Stimulated activated naive CD8-positive, alpha-beta T cell treated with anti-CD3 and anti-CD28 coated beads, Interleukin-15, Interleukin-2, amounts not matched to agents 100 U/mL and 50 U/mL, for 24 hours (primary cell): ENCODE measurements around the gene HSFX4.
"Not testable (repeated sequence)": the region's sequence is repeated elsewhere in the genome, so short reads cannot be mapped to it uniquely, and the experiment has no call there.

Source experiments
- ATAC-seq: fragments of 150-1000 bp; cut with Tn5 transposase; one replicate; pipeline ENCODE4 v1.10.0; 2021
- DNase-seq: peaks from one replicate; pipeline ENCODE4 v3.0.0; 2021

Gene HSFX4

DNA sequence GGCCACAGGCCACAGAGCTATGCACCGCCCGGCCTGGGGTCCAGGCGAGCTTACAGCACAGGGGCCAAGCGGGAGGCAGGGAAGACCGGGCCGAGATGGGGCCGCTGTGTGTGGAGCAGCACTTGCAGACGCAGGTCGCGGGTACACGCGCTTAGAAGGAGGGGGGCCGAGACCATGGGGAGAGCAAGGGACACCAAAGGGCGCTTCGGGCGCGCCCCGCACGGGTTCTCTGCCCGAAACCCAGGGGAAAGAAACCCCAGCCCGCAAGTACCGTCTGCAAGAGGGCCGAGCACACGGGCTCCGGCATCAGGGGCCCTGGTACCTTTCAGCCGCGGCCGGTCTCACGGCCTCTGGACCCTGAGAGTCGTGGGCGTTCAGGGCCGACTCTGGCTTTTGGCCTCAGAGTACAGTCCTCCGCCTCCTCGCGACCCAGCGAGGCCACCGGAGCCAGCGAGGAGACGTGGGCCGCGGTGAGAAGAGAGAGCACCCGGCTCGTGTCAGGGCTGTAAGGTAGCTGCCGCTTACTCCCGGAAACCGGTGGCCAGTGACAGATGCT, 8.6 kb downstream of the HSFX4 start:
- ATAC-seq (no peak), DNase-seq (no peak)

DNA sequence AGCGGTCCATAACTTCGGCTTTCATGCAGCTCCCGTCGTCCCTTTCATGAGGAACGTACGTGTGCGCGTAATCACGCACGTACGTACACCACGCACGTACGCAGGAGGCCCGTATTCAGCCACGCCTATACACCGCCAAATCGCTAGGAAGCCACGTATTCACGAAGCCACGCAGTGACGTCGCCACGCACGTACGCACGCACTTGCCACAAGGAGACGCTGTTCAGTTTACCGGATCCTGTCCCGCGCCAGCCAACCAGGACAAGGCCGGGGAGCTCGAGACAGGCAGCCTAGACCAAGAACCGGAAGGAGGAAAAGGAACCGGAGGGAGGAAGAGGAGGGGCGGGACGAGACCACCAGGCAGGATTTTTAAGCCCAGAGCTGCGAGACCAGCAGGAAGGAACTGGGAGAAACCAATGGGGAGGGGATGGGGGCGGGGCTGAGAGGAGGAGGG, 9.1 kb downstream of the HSFX4 start, which contains the start of gene EOLA2:
Gene EOLA2, minus strand, starts transcription at position 65 of the 454 bp plus-strand sequence. CDS start 4,617 bp downstream, outside the sequence.
- DNase-seq (peak; percentile 86), ATAC-seq (peak; percentile 75)

DNA sequence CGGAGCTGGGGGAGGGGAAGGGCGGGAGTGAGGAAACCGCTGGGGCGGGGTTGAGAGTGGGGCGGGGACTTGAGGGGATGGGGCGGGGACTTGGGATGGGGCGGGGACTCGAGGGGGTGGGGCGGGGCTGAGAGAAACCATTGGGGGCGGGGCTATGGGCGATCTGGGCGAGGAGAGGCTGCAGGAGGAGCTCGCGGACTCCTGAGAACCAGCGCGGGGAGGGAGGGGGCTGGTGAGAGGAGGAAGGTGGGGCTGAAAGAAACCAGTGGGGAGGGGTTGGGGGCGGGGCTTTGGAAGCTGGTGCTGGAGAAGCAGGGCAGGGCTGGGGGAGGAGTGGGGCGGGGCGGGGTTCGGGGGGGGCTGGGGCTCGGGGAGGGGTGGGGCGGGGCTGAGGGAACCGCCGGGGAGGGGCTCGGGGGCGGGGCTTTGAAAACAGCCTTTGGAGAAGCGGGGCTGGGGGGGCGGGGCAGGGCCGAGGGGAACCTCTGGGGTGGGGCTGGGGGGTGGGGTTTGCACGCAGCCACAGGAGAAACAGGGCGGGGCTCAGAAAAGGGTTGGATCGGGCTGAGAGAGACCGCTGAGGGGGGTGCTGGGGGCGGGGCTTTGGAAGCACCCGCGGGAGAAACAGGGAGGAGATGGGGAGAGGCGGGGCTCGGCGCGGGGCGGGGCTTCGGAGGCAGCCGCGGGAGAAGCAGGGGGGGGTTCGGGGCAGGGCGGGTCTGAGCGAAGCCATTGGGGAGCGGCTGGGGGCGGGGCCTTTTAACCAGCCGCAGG, 9.7 kb downstream of the HSFX4 start:
- peak; percentile 12 for ATAC-seq

DNA sequence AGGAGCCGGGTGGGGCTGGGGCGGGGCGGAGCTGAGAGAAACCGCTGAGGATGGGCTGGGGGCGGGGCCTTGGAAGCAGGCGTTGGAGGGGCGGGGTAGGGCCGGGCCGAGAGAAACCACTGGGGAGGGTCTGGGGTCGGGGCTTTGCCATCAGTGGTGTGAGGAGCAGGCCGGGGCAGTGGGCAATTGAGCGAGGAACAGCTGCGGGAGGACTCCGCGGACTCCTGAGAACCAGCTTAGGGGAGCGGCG, 10.2 kb downstream of the HSFX4 start:
- ATAC-seq (peak; percentile 15), DNase-seq (no peak)

More for the DNA sequence above, 9.7 kb downstream of the HSFX4 start:
- peak; percentile 90 for DNase-seq

DNA sequence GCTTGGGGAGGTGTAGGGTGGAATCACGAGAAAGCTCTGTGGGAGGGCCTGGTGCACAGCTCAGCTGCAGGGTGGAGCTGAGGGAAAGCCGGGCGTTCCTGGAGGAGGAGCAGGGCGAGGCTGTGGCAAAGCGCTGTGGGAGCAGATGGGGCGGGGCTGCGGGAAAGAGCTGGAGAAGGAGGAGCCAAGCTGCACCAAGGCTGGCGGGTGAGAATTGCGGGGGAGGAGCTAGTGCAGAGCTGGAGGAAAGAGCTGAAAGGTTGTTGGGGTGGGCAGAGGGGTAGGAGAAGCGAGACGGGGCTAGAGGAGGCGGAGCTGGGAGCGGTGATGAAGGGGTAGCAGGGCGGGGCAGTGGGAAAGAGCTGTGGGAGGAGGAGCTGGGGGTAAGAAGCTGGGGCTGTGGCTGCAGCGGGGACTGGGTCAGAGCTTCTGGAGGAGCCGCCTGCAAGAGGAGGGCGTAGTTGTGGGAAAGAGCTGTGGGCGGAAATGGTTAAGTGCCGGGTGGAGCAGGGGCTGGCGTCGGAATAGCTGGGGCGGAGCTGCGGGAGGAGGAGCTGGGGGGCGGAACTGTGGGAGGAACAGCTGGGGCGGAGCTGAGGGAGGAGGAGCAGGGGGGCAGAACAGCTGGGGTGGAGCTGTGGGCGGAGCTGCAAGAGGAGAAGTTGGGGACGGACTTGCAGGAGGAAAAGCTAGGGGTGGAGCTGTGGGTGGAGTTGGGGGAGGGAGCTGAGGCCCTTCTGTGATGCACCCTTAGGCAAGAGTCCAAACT, 10.7 kb downstream of the HSFX4 start:
- peak; percentile 88 for DNase-seq
- peak; percentile 51 for ATAC-seq

DNA sequence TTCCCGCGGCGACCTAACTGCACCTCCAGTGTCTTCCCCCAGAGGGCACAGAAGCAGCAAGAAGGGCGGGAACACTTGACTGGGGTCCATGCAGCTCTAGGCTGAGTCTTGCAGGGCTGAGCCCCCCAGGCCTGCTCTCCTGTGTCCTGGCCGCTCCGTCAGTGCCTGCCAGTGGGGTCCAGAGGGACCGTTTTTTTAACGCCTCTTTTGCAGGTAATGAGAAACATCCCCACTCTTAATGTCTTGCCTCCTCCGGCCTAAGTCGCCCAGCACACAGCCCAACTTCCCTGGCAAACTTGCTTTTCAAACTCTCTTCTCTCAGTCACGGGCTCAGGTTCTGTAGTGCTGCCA, 11.3 kb downstream of the HSFX4 start:
- DNase-seq, ATAC-seq: not testable (repeated sequence)

DNA sequence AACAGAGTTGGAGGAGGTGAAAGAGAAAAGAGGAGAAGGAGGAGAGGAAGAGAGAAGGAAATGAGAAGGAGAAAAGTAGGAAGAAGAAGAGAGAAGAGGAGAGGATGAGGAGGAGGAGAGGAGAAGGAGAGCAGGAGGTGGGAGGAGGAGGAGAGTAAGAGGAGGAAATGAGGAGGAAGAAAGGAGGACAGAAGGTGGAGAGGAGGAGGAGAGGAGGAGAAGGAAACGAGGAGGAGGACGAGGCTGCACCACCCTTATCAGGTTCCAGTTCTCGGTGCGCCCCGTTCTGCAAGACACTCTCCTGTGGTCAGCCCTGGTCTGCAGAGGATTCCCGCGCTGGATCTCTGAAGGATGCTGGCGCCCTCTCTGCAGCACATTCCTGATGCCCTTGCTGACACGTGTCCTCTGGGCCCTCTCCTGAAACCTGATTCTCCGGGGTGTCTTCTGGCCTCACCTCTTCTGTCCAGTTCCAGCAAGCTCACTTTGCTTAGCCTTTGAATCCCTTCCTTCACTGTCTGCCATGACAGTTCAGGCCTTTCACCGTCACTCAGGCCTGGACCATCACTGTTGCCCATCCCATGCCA, 15.8 kb downstream of the HSFX4 start:
- ATAC-seq, DNase-seq: not testable (repeated sequence)

DNA sequence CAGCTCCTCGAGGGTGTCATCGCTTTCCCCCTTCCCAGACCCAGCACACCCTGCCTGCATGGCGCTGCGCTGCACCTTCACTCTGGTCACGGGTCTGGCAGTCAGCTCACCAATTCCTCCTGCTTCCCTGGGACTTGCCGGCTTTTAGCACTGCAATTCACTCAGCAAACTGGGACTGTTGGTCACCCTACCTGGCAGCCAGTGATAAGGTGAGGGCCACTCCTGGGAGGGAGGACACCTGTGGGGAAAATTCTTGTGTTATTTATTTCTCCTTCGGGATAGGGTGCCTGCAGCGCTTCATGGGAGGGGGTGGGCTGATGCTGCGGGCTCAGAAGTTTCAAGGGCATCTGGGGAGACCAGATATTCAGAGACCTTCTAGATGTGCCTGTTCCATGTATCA, 16.4 kb downstream of the HSFX4 start:
- not testable (repeated sequence) for DNase-seq, ATAC-seq

DNA sequence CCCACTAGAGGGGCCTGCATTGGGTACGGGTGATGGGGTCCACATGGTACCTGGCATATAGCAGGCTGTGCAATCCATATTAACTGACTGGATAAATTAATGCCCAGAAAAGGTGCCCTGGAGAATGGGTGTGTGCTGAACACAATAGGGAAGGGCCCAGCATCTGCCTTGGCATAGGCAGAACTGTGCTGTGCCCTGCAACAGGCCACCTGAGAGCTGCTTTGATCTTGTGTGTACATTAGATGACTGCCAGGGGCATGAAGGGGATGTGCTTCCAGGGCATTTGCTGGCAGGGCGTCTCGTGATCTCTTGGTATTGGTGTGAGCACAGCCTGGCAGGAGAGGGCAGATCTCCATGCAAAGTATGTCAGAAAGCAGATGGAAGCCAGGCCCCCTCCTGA, 17.6 kb downstream of the HSFX4 start:
- not testable (repeated sequence) for DNase-seq, ATAC-seq

DNA sequence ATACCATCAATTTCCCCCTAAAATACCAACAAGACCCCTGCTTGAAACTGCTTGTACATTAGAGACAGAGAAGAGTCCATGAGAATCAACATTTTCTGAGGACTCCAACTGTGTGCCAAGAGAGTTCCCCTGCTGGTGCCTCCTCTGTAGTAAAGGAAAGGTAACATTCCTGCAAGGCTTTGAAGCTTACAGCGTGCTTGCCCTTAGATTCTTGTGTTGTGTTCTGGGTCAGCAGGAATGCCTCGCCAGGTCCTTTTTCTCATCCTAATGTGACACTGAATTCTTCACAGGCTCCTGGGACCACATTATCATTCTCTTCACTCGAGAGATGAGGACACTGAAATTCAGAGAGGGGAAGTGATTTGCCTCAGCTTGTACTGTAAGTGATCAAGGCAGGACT, 18.6 kb downstream of the HSFX4 start:
- DNase-seq, result no peak
- ATAC-seq, result no peak

DNA sequence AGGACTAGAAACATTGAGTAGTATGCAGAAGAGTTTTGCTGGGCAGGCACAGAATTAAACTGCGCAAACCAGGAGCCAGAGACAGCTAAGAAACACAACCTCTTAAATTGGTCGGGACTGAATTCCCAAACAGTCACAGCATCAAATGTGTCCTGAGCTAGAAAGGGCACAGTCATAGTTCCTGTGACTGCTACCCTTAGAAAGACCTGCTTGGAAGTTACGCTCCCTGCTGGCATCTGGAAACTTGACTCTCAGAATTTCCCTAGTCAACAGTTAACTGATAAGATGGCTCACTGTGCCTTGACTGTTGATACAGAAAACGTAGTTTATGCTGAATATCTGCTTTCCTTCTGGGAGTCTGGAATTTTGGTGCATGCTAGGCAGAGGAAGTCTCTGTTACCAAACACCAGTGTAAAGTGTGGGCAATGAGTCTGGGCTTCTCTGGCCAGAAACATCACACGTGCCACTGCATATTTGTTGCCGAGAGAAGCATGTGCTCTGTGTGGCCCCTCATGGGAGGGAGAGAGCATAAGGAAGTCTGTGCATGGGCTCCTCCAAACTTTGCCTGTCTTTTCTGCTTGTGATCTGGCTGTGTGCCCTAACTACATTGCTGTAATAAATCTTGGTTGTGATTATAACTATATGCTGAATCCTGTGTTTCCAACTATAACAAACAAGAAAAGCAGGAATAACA, 20.5 kb downstream of the HSFX4 start:
- DNase-seq (no peak), ATAC-seq (no peak)

DNA sequence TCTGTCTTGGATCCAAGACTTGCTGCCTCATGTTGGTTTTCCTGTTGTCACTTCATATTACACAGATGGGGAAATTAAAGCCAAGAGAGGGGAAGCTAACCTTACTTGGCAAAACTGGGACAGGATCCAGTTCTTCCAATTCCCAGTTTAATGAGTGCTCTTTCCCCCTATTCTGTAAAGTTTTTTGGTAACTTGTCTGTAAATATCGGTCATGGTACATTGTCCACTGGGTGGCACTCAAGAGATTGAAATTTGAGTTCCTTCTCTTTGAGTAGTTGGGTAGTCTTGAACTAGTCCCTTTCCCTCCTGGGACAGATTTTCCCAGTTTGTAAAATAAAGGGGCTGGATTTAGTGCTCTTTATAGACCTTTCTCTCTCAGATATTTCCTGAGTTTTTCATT, 21.3 kb downstream of the HSFX4 start:
- ATAC-seq (no peak), DNase-seq (no peak)

DNA sequence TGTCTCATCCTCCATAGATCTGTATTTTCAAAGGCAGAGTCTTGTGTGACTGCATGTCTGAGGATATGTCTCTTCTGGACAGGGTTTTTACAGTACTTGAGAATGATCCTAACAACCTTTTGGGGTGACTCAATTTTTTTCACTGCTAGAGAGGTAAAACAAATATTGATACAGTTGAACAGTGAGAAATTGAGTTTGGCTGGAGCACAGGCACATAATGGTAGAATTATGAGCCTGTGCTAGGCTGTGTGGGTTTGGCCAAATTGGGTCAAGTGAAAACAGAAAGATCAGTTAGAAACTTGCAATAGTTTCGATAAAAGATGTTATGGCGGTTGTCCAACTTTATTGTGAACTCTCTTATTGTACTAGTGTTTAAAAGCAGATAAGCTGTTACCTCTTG, 32.2 kb downstream of the HSFX4 start:
- ATAC-seq (no peak), DNase-seq (no peak)

DNA sequence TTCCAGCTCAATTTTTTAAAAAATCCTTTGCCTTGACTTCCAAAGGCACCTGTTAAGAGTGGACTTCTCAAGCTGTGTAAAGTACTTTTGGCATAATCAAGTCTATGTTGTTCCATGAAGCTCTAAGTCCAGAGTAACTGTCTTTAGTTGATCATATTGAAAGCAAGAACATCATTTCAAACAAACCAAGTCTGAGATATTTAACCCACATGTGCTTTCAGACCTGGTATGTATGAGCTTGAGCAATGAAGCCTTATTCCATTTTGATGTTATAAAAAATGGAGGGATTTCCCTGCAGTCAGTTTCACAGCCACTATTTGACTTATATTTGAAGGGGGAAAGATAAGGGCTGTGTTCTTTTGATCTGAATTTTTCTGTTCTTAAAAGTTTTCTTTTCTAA, 32.6 kb downstream of the HSFX4 start:
- ATAC-seq, result no peak

DNA sequence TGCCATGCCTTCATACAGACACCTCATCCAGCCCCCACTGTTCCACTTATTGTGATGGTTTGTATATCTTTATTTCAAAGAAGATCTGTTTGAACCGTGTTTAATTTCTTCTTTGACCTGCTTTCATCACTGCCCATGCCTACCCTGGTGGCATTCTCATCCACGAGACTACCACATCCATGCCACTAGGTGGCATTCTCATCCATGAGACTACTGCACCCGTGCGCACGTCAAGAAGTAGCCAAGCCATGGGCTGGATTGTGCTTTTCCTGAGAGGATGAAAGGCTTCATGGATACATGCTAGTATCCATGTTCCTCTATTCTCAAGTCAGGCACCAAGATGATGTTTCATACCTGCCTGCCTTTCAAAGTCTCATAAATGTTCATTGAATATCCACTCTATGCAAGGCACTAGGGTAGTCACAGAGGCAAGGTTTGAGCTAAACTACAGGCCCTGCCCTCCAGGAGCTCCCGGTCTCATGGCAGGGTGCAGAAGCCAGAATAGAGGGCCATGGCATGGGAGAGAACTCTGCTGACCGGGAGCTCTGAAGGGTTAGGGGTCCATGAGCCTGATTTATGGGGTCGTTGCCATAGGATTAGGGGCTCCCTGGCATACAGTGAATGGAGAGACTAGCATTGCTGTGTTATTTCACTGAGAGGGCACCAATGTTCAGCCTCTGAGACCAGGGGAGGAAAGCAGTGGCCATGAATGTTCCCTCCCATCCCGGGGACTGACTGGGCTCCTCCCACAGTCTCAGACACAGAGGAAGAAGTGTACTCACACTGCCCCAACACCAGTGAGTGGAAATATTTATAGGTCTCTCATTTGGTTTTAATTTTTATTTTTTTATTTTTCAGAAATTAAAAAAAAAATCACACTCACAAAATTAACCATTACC, 33.7 kb downstream of the HSFX4 start:
- ATAC-seq, result peak; percentile 66
- peak; percentile 8 for DNase-seq

More for the DNA sequence above, 32.6 kb downstream of the HSFX4 start:
- no peak for DNase-seq

DNA sequence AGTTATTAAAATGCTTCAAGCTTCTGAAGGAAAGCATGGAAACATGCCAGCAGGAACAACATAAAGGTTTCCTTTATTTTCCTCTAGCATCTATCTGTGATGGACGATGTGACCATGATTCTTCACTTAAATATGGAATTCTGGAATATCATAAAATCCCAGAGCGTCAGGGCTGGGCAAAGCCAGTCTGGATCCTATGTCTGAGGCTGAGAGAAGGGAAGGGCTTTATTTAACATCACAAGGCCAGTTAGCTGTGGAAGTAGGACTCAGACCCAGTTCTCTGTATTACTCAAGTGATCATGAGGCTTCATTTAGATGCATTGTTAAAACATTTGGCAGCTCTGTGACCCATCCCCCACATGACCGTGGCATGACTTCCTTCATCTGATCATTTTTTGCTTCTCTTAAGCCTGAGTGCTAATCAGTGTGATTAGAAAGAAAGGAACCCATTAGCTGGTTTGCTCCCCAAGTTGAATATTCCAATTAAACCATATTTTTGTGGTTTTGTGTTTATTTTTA, 49.8 kb downstream of the HSFX4 start:
- ATAC-seq (no peak), DNase-seq (no peak)
